ENCODE measurements around the gene MCC.

The MCC gene

GRCh38 chr5:113125371-113125770 is 362.9 kb downstream of the MCC start:
- Histone ChIP-seq H3K9me2 (replicated peaks; ENCODE audit: insufficient read depth, low read length) (no peaks in the 10 kb centered on the region), H3K27ac (ENCODE audit: low read depth, low read length) (no peak overlapping the region), H3K27me3 (ENCODE audit: low read length) (no peaks in the 10 kb centered on the region; the same call in 1 of the 2 replicates), H3K4me2 (ENCODE audit: low read depth, low read length, poor library complexity, severe bottlenecking) (no peak overlapping the region), H3K79me2 (ENCODE audit: insufficient read depth, low read length) (no peaks in the 10 kb centered on the region), H4K20me1 (ENCODE audit: low read depth, low read length) (no peaks in the 10 kb centered on the region), H3K9me3 (ENCODE audit: insufficient read depth, low read length) (no peaks in the 10 kb centered on the region), H3K36me3 (ENCODE audit: low read length) (no peaks in the 10 kb centered on the region), H3K9ac (ENCODE audit: low read length) (no peak overlapping the region), H3F3A (ENCODE audit: insufficient read depth) (no peaks in the 10 kb centered on the region), H3K4me3 (ENCODE audit: insufficient read depth, low read length, poor library complexity, severe bottlenecking) (no peak overlapping the region), H2AFZ (ENCODE audit: low read depth, low read length, severe bottlenecking) (no peak overlapping the region)
- no peak for TF ChIP-seq CTCF (IDR thresholded peaks at IDR 0.05; ENCODE audit: insufficient read depth, low read length, poor library complexity, severe bottlenecking)
- TF ChIP-seq EZH2phosphoT487 (conservative IDR thresholded peaks at IDR 0.05; ENCODE audit: low read length), result no peak

- Histone ChIP-seq H3K9me2 (replicated peaks; ENCODE audit: insufficient read depth, low read length) (no peaks in the 10 kb centered on the region), H3F3A (ENCODE audit: insufficient read depth) (no peaks in the 10 kb centered on the region), H2AFZ (ENCODE audit: low read depth, low read length, severe bottlenecking) (no peak overlapping the region), H4K20me1 (ENCODE audit: low read depth, low read length) (no peaks in the 10 kb centered on the region), H3K4me3 (ENCODE audit: insufficient read depth, low read length, poor library complexity, severe bottlenecking) (no peak overlapping the region), H3K79me2 (ENCODE audit: insufficient read depth, low read length) (no peaks in the 10 kb centered on the region), H3K36me3 (ENCODE audit: low read length) (no peaks in the 10 kb centered on the region), H3K9me3 (ENCODE audit: insufficient read depth, low read length) (no peaks in the 10 kb centered on the region), H3K27me3 (ENCODE audit: low read length) (no peaks in the 10 kb centered on the region; the same call in 1 of the 2 replicates), H3K27ac (ENCODE audit: low read depth, low read length) (no peak overlapping the region), H3K9ac (ENCODE audit: low read length) (no peak overlapping the region), H3K4me2 (ENCODE audit: low read depth, low read length, poor library complexity, severe bottlenecking) (no peak overlapping the region)
- no peak for TF ChIP-seq CTCF (IDR thresholded peaks at IDR 0.05; ENCODE audit: insufficient read depth, low read length, poor library complexity, severe bottlenecking)
- TF ChIP-seq EZH2phosphoT487 (conservative IDR thresholded peaks at IDR 0.05; ENCODE audit: low read length), result no peak
Observed at GRCh38 chr5:113124914-113125313, 363.3 kb downstream of the MCC start.

DNA sequence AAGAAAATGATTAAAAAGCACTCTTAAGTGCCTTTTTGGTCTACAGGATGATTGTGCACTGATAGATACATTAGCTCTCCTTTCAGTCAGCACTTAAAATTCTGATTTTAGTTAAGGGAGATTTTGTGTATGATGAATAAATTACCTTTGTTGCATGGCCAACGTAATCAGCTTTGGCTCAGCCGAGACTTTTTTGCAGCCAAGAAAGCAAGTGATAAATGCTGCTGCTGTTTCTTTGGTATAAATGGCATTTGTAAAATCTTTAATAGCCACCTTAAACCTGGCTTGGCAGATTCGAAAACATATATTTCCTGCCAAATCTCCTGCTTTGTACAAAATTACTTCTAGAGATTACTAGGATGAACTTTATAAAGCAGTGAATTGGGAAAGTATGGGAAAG is 364.0 kb downstream of the MCC start:
- H2AFZ ChIP-seq (ENCODE audit: low read depth, low read length, severe bottlenecking), result no peak overlapping the region
- H3K9me3 ChIP-seq (ENCODE audit: insufficient read depth, low read length), result no peaks in the 10 kb centered on the region
- H3K4me2 ChIP-seq (ENCODE audit: low read depth, low read length, poor library complexity, severe bottlenecking), result no peak overlapping the region
- H3K27ac ChIP-seq (ENCODE audit: low read depth, low read length), result no peak overlapping the region
- no peak overlapping the region for H3K9ac ChIP-seq (ENCODE audit: low read length)
- no peaks in the 10 kb centered on the region; the same call in 1 of the 2 replicates for H3K27me3 ChIP-seq (ENCODE audit: low read length)
- H3K36me3 ChIP-seq (ENCODE audit: low read length), result no peaks in the 10 kb centered on the region
- TF ChIP-seq CTCF (IDR thresholded peaks at IDR 0.05; ENCODE audit: insufficient read depth, low read length, poor library complexity, severe bottlenecking), result no peak
- no peak for TF ChIP-seq EZH2phosphoT487 (conservative IDR thresholded peaks at IDR 0.05; ENCODE audit: low read length)
- no peaks in the 10 kb centered on the region for H3K79me2 ChIP-seq (ENCODE audit: insufficient read depth, low read length)
- H3K9me2 ChIP-seq (replicated peaks; ENCODE audit: insufficient read depth, low read length), result no peaks in the 10 kb centered on the region
- no peaks in the 10 kb centered on the region for H4K20me1 ChIP-seq (ENCODE audit: low read depth, low read length)
- H3K4me3 ChIP-seq (ENCODE audit: insufficient read depth, low read length, poor library complexity, severe bottlenecking), result no peak overlapping the region
- H3F3A ChIP-seq (ENCODE audit: insufficient read depth), result no peaks in the 10 kb centered on the region
